Spleen (tissue), 11 donors: ENCODE data around the gene B3GALT2. TPM values are rescaled to one million over a fixed set of nuclear protein-coding genes. Genes with fewer than 3 reads are reported as not detected.

Experiments used
- DNase-seq: peaks from one replicate; pipeline ENCODE4 v3.0.0-alpha.2; 2020
- H3K27ac ChIP-seq, 8 donors: fragments of 200-600 bp; sonication (generic) in 7 of 8; 1 replicate in 4 of 8; 2 replicates in 4 of 8; pipeline versions ENCODE4 v1.5.0 to v1.8.0; 2016 to 2021; ENCODE audit warnings: inconsistent platforms in 4 of 8, mild to moderate bottlenecking in 4 of 8, moderate library complexity in 1 of 8
- H3K27me3 ChIP-seq, 7 donors: fragments of 200-600 bp; sonication (generic) in 6 of 7; replicated peaks in 1 of 7; 1 replicate in 4 of 7; 2 replicates in 3 of 7; pipeline versions ENCODE4 v1.5.0 to v1.8.0; 2016 to 2021; ENCODE audit warnings: inconsistent platforms in 3 of 7, mild to moderate bottlenecking in 1 of 7
- H3K36me3 ChIP-seq, 6 donors: fragments of 200-600 bp; sonication (generic) in 5 of 6; 1 replicate in 4 of 6; 2 replicates in 2 of 6; pipeline versions ENCODE4 v1.5.0 to v1.8.0; 2016 to 2021; ENCODE audit warnings: inconsistent platforms in 2 of 6
- H3K4me1 ChIP-seq, 6 donors: fragments of 200-600 bp; sonication (generic) in 5 of 6; 1 replicate in 3 of 6; 2 replicates in 3 of 6; pipeline versions ENCODE4 v1.5.0 to v1.8.0; 2016 to 2021; ENCODE audit warnings: inconsistent platforms in 3 of 6
- H3K4me3 ChIP-seq, 8 donors: fragments of 200-600 bp; sonication (generic) in 7 of 8; 1 replicate in 4 of 8; 2 replicates in 4 of 8; pipeline versions ENCODE4 v1.5.0 to v1.8.0; 2016 to 2021; ENCODE audit warnings: inconsistent platforms in 4 of 8, mild to moderate bottlenecking in 4 of 8, moderate library complexity in 2 of 8
- H3K9me3 ChIP-seq, 8 donors: fragments of 200-600 bp; sonication (generic) in 7 of 8; 1 replicate in 4 of 8; 2 replicates in 4 of 8; pipeline versions ENCODE4 v1.5.0 to v1.8.0; 2016 to 2021; ENCODE audit warnings: inconsistent platforms in 4 of 8
- POLR2A ChIP-seq, 3 donors: fragments of 450-650 bp; IDR thresholded peaks; one replicate each; pipeline ENCODE4 v1.5.1; 2017; ENCODE audit warnings: antibody characterized with exemption in 3 of 3, mild to moderate bottlenecking in 1 of 3
- POLR2AphosphoS5 ChIP-seq, 3 donors: sonication (generic); formaldehyde crosslinking; IDR thresholded peaks; one replicate each; pipeline ENCODE4 v1.5.1; 2017; ENCODE audit warnings: antibody characterized with exemption in 3 of 3
- WGBS, 5 donors: extraction: QIAGEN DNeasy Blood & Tissue Kit in 3 of 5; methylation state at CpG; one replicate each; pipeline versions ENCODE4 v1.1.5 to v1.1.7; 2013 to 2018; 5-methylcytosine and 5-hydroxymethylcytosine counted together
- intact Hi-C: fragments of 100-400 bp; cut with DNase I; formaldehyde crosslinking; loops from one replicate; pipeline ENCODE4 v1.15.0; 2023; ENCODE audit warnings: low total_unique reads
- microRNA-seq, 3 donors: library from miRNA; unstranded; fragments of <30 nt; microRNA quantifications; one replicate each; pipeline versions ENCODE4 to v1.1.0, GENCODE V29; 2019 to 2020
- polyA plus RNA-seq, 3 donors: library from polyadenylated mRNA; stranded (reverse); fragments of 200-250 nt; gene quantifications; one replicate each; pipeline ENCODE4 v1.2.1, GENCODE V29; 2013
- small RNA-seq, 4 donors: library from RNA; depleted of rRNA; stranded (forward); fragments of <200 nt; gene quantifications; one replicate each; pipeline ENCODE3, GENCODE V24; 2016
- total RNA-seq, 7 donors: library from RNA; depleted of rRNA in 3 of 7; stranded (reverse); fragments of >200 nt in 3 of 7; fragmentation: NEBNext Ultra II Directional in 4 of 7; extraction: Animal tissue kit (Norgen Biotek cat#: 25700) in 4 of 7; gene quantifications; one replicate each; pipeline versions ENCODE4 v1.1.0 to v1.2.1, GENCODE V29; 2016 to 2021
- TF ChIP-seq, protein P1 (sequence below), 11 experiments: fragments of 200-600 bp in 7 of 11; fragments of 450-650 bp in 4 of 11; sonication (generic) in 4 of 11; IDR thresholded peaks in 8 of 11; conservative IDR thresholded peaks in 3 of 11; 1 replicate in 7 of 11; 2 replicates in 4 of 11; pipeline versions ENCODE4 v1.4.0 to v1.8.0; 2016 to 2021; ENCODE audit warnings: antibody characterized with exemption in 11 of 11, inconsistent platforms in 4 of 11, mild to moderate bottlenecking in 1 of 11
- donor health status: healthy with polysubstance abuse.
- donor health status: DM: no; HTN: no; CAD: no; lungs with moderate emphysema.
- donor health status: DM: no; HTN: no; CAD: no.
- donor health status: Bipolar disorder and iron deficiency.
- donor health status: healthy.
- donor health status: DM: no; HTN: no; CAD: no.
- donor health status: DM: yes; HTN: yes; CAD: no.

B3GALT2 gene
- total and polyA plus RNA-seq, 10 donors = 0.05 to 1.4 (median 0.38) TPM

DNA sequence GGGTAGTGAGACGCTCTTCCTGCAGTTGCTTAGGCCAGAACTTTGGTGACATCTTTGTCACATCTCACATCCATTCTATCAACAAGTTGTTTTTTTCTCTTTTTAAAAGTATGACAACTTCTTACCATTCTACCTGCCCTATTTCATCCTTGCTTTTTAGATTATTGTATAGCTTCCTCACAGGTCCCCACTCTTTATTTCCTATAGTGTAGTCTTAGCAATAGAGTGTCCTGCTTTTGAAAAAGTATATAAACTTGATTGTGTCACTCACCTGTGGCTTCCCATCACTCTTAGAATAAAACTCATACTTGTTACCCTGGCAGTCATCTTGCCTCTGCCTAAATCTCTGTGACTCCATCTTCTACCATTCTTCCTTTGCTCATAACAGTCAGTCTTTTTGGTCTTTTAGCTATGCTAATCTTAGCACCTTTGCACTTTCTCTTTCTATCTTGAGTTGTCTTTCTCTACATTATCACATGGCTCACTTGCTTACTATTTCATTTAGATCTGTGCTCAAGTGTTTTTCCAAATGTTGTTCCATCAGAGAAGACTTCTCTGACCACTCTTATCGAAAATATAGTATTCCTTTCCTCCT is 55.0 kb downstream of the B3GALT2 start:
- peaks cover 0 to 51% (median 9%) of the 10 kb centered on the region in 6 donors for H3K4me1 ChIP-seq
- intact Hi-C loops = no loop called here
- H3K4me3 ChIP-seq = no peak overlapping the region
- DNase-seq = no peak
- peaks cover 5 to 97% (median 49%) of the 10 kb centered on the region in 6 donors for H3K36me3 ChIP-seq
- no peak overlapping the region for H3K27ac ChIP-seq
- no peak for TF ChIP-seq POLR2AphosphoS5 (IDR thresholded peaks at IDR 0.05)
- no peak for TF ChIP-seq POLR2A (IDR thresholded peaks at IDR 0.05)
- TF ChIP-seq, protein P1, sequence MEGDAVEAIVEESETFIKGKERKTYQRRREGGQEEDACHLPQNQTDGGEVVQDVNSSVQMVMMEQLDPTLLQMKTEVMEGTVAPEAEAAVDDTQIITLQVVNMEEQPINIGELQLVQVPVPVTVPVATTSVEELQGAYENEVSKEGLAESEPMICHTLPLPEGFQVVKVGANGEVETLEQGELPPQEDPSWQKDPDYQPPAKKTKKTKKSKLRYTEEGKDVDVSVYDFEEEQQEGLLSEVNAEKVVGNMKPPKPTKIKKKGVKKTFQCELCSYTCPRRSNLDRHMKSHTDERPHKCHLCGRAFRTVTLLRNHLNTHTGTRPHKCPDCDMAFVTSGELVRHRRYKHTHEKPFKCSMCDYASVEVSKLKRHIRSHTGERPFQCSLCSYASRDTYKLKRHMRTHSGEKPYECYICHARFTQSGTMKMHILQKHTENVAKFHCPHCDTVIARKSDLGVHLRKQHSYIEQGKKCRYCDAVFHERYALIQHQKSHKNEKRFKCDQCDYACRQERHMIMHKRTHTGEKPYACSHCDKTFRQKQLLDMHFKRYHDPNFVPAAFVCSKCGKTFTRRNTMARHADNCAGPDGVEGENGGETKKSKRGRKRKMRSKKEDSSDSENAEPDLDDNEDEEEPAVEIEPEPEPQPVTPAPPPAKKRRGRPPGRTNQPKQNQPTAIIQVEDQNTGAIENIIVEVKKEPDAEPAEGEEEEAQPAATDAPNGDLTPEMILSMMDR (IDR thresholded peaks at IDR 0.05 in 8 of 11, conservative IDR thresholded peaks at IDR 0.05 in 3 of 11) = no peak
- H3K27me3 ChIP-seq = no peaks in the 10 kb centered on the region
- H3K9me3 ChIP-seq = no peaks in the 10 kb centered on the region
- WGBS, 5 donors = 93 to 99% (median 96%) methylated on average over 2 of the region's 2 CpGs

Small RNA genes within 50 kb of the gene (microRNA-seq; reads per million reads assigned to microRNA genes)
- 0.57 to 0.72 (median 0.70) reads per million in 3 donors for gene MIR1278

Small RNA genes within 50 kb of the gene (small RNA-seq; reads per million reads assigned to genes)
- gene MIR1278 = 0 reads per million in 4 donors

Other genes with a start within 250 kb of the B3GALT2 start
- gene UCHL5, start 127.3 kb downstream of the B3GALT2 start, total RNA-seq = 10 to 100 TPM; 29.4 to 41.7 (median 36.9) TPM
- gene UCHL5, start 127.3 kb downstream of the B3GALT2 start, polyA plus RNA-seq = 10 to 100 TPM in 2 of 3 donors, 1 to 10 TPM in 1; 9.9 to 16.8 (median 13.5) TPM
- 10 to 100 TPM; 65.3 to 87.1 (median 81.5) TPM for gene RO60, start 127.0 kb downstream of the B3GALT2 start, total RNA-seq
- 1 to 10 TPM; 4.7 to 7.8 (median 4.7) TPM for gene RO60, start 127.0 kb downstream of the B3GALT2 start, polyA plus RNA-seq
- 10 to 100 TPM in 4 of 7 donors, 1 to 10 TPM in 3; 5.9 to 20.0 (median 11.8) TPM for gene GLRX2, start 81.2 kb downstream of the B3GALT2 start, total RNA-seq
- gene GLRX2, start 81.2 kb downstream of the B3GALT2 start, polyA plus RNA-seq = 10 to 100 TPM in 2 of 3 donors, 1 to 10 TPM in 1; 6.0 to 11.0 (median 10.9) TPM
- 10 to 100 TPM; 32.4 to 76.7 (median 62.7) TPM for gene CDC73, start 64.6 kb downstream of the B3GALT2 start, total RNA-seq
- 10 to 100 TPM in 1 of 3 donors, 1 to 10 TPM in 2; 6.5 to 10.3 (median 6.9) TPM for gene CDC73, start 64.6 kb downstream of the B3GALT2 start, polyA plus RNA-seq